Ishikawa (cell line): Measurements from ENCODE around the gene DPH6.

Experiments
- CEBPB ChIP-seq: IDR thresholded peaks from 2 replicates; pipeline ENCODE4 v1.6.1; 2012
- CREB1 ChIP-seq: IDR thresholded peaks from 2 replicates; pipeline ENCODE4 v1.6.1; 2012; ENCODE audit warnings: low read depth
- EGR1 ChIP-seq: IDR thresholded peaks from 2 replicates; pipeline ENCODE4 v1.6.1; 2012
- EP300 ChIP-seq: IDR thresholded peaks from 2 replicates; pipeline ENCODE4 v1.6.1; 2012; ENCODE audit warnings: borderline replicate concordance
- MAX ChIP-seq: IDR thresholded peaks from 2 replicates; pipeline ENCODE4 v1.6.1; 2012
- NFIC ChIP-seq: IDR thresholded peaks from 2 replicates; pipeline ENCODE4 v1.6.1; 2012
- RAD21 ChIP-seq: IDR thresholded peaks from 2 replicates; pipeline ENCODE4 v1.6.1; 2012; ENCODE audit warnings: low read depth
- REST ChIP-seq: IDR thresholded peaks from 2 replicates; pipeline ENCODE4 v1.6.1; 2012; ENCODE audit warnings: low read depth, mild to moderate bottlenecking
- TAF1 ChIP-seq: IDR thresholded peaks from 2 replicates; pipeline ENCODE4 v1.6.1; 2012; ENCODE audit warnings: low read depth, mild to moderate bottlenecking
- TCF12 ChIP-seq: IDR thresholded peaks from 2 replicates; pipeline ENCODE4 v1.6.1; 2012; ENCODE audit warnings: low read depth
- TEAD4 ChIP-seq: IDR thresholded peaks from 2 replicates; pipeline ENCODE4 v1.6.1; 2012
- USF1 ChIP-seq: IDR thresholded peaks from 2 replicates; pipeline ENCODE4 v1.6.1; 2012
- YY1 ChIP-seq: IDR thresholded peaks from 2 replicates; pipeline ENCODE4 v1.6.1; 2012; ENCODE audit warnings: low read depth

- no peak for TF ChIP-seq EP300
- TF ChIP-seq USF1: no peak
- no peak for TF ChIP-seq TEAD4
- no peak for TF ChIP-seq RAD21
- no peak for TF ChIP-seq REST
- TF ChIP-seq TCF12: no peak
- no peak for TF ChIP-seq EGR1
- no peak for TF ChIP-seq YY1
- TF ChIP-seq CREB1: no peak
- no peak for TF ChIP-seq MAX
- TF ChIP-seq CEBPB: no peak
- TF ChIP-seq TAF1: no peak
- no peak for TF ChIP-seq NFIC
These were observed 55.5 kb downstream of the DPH6 start for GRCh38 chr15:35490511-35490910.
